Stimulated activated CD8-positive, alpha-beta memory T cell treated with anti-CD3 and anti-CD28 coated beads, Interleukin-15, amount 100 ng/mL, for 1 hour (primary cell): ENCODE data around the gene NTMT1.

Experiments
- DNase-seq: peaks from one replicate; pipeline ENCODE4 v3.0.0-alpha.2; 2020; ENCODE audit warnings: low read depth

Gene NTMT1

DNA sequence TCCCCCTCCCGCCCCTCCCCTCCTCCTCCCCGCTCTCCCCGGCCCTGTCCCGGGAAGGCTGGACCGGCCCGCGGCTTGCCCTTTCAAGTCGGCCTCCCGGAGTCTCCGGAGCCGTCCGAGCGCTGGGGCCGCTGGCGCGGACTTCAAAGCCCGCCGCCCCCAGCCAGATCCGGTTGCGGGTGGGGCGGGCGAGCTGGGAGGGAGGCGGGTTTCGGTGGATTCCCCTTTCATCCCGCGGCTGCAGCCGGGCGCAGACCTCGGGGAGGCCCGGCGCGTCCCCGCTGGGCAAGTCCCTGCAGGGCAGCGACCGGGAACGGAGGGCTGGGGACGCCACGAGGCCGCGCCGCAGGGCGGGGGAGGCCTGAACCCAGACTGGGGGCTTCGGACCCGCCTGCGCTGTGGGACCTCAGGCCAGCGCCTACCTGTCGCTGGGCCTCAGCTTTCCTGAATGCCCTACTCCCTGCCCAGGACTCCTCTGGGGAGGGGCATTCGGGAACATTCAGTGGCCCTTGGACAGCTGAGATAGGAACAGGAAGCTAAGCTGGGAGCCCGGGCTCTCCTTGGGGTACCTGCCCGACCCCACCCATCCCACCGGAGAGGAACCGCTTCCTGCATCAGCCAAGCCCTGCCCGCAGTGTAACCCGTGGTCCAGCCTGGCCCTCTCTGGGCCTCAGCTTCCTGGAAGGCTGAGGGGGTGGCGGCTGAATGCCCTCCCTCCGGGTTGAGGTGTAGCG, 28.4 kb upstream of the NTMT1 start:
- no peak for DNase-seq

DNA sequence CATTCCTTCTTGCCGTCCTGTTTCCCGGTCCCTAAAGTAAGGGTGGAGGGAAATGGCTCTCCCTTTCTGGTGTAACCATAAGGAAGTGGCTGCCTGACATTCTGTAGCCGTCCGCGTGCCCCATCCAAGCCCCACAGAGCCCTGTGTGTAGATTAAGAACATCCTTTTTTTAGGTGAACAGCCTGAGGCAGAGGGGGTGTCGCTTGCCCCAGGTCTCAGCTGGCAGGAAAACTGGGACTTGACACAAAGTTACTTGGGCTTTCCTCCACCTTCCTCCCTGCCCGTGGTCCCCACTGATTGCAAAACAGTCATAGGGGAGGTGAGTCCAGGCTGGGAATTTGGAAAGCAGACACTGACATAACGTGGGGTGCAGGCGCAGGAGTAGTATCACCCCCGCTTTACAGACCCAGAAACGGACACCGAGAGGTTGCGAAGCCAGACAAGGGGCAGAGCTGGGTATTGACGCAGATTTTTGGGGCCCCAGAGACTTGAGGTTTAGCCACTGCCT, 27.8 kb upstream of the NTMT1 start:
- DNase-seq: no peak

DNA sequence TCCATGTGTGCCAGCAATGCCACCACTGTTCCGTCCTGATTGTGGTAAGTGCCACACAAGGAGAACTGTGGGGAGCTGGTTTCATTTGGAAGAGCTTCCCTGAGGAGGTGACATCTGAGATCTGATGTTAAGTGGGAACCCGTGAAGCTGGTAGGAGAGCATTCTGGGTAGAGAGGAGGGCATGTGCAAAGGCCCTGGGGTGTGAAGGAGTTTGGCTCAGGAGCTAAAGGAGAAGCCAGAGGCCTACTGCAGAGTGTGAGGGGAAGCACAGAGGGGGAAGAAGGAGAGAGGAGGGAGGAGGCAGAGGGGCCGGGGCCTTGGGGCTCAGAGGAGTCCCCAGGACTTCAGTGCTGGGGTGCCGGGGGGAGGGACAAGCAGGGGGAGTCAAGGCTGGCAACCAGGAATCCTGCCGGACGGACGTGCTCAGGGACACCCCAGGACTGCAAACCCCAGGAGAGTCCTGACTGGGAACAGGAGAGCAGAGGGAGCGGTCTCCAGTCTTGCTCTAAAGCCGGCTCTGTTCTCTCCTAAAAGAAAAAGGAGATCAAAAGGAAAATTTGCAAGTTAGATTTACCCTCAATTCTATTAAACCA, 24.8 kb upstream of the NTMT1 start:
- DNase-seq: no peak

DNA sequence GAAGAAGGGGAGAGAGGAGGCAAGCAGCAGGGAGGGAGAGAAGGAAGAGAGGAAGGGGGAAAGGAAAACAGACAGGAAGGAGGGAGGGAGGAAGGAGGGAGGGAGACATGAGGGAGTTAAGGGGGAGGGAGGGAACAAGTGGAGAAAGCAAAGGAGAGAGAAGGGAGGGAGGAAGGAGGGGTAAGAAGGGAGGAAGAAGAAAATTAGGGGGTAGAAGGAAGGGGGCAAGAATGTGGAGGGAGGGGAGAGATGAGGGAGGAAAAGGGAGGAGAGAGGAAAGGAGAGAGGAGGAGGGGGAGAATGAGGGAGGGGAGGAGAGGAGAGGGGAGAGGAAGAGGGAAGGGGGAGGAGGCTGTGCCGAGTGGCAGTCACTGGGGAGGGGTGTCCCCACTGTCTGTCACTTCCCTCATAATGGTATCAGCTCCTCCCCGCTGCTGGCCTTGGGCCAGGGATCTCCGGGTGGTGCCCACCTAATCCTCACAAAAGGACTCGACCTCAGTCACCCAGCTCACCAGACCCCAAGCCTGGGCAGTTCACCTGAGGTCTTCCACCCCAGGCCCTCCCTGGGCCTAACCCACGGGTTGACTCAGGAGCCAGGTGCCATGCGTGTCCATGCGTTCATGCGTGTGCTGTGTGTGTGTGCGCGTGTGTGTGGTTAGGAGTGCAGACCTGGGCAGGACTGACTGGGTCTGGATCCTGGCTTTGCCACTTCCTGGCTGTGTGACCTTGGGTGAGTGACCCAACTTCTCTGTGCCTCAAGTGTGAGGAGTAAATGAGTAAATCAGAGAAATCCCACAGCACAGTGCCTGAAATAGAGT, 23.2 kb upstream of the NTMT1 start:
- no peak for DNase-seq

DNA sequence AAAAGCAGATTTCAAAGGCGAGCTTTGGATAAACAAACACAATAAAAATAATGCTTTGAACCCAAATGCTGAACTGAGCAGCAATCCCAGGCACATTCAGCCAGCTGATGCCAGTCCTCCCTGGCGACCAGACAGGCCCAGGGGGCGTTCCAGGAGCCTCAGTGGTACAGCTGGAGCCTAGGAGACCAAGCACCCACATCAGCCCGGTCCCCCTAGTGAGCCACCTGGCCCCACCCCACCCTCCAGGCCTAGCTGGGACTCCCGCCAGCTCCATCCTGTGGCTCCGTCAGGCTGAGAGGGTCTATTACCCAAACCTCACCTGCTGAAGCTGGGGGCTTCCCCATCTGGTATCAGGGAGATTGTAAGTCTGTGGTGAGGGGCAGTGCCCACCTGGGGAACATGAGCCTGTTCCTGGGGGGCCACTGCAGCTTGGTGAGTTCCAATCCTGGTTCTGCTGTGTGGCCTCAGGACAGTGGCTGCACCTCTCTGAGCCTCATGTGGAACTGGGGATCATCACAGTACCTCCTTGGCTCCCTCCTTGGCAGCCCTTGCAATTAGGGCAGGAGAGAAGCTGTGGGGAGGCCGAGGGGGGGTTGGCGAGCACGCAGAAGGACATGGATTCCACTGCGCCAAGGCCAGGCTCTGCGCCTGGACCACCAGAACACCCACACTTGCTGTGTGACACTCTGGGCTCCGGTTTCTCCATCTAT, 21.8 kb upstream of the NTMT1 start:
- no peak for DNase-seq

DNA sequence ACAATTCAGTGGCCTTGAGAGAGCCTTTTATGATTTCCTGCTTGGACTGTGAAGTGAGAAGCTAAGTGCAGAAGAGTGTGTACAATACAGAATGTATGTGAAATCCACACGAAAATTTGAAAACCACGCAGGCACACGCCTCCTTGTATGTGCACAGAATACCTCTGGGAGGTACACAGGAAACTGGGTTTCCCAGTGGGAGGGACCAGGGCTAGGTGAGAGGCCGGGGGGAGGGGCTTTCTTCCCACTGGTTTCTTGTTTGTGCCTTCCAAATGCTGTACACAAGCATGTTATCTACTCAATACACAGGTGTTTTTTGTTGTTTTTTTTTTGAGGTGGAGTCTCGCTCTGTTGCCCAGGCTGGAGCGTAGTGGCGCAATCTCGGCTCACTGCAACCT, 21.2 kb upstream of the NTMT1 start:
- DNase-seq: no peak

DNA sequence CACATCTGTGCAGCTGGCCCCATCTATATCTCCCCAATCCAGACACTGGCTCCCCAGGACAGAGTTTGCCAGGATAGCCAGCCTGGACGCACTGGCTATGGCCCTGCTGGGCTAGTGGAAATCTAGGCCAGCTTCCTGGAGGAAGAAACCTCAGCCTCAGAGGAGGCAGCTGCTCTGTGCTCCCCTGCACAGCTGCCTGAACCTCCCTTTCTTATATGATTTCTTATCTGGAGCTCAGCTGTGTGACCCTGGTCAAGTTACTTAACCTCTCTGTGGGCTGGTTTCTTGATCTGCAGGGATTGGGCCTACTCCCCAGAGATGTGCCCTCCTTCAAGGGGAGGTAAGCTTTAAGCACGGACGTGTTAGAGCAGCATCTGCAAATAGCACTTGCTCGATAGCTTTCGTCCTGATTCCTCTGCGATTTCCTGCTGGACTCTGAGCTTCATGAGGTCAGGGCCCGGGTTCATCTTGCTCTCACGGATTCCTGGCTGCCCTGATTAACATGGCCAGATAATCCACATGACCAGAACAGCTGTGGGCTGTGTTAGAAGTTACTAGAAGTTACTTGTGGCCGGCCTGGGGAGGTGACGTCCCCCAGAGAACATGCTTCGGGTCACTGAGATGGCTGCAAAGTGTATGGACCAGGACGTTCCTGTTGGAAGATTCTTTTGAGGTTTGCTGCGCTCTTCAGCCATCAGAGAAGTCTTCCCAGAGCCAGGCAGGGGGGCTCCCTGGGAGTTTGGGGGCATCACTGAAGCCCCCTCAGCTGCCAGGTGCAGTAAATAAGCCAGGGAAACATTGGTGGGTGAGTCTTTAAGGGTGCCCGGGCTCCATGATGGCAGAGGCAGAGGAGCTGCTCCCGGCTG, 19.6 kb upstream of the NTMT1 start:
- DNase-seq: no peak

DNA sequence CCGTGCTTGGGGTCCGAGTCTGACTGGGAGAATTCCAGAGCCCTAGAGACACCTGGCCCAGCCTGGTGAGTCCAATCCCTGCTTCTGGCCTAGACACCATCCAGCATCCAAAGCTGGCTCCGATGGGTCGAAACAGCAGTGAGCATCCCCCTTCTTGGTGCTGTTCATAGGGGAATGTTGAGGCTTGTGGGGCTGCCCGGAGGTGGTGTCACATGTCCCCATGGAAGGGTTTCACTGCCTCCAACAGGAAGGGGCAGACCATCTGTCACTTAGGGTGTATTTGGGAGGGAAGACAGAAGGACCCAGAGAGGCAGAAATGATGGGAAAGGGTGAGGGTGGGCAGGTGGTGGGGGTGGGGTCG, 19.0 kb upstream of the NTMT1 start:
- no peak for DNase-seq

DNA sequence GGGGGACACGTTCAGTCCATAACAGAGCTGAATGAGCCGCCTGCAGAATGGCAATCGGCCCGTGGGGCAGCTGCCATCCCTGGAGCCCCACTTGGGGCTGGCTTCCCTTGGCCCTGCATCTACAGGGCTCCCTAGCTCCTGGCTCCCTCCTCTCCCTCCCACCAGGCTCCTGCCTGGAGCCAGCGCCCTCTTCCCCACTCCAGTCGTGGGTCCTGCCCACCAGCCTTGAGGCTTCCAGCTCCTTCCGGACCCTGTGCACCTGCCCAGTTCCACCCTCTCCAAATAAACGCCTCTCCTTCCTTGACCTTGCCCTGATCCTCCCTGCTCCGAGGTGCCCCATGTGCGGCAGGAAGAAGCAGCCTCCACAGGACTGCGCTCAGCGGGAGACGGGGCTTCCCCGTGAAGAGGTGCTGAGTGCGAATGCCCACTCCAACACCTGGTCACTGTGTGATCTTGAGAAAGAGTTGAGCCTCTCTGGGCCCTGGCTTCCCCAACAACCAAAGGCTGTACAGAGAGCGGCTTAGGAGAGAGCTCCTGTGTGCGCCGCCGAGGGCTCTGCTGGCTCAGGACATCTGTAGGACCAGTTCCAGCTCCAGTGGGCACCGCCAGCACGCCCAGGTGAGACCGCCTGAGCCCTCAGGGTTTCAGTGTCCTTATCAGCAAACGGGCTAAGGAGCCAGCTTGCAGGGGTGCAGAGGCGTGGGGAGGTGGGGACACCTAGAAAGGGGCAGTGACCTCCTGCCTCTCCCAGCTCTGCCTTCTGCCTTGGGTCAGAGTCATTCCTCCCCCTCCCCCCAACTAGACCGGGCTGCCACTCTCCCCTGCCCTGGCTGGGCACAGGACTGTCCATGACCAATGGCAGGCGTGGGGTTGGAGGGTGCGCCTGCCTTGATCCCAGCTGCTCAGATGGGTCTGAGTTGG, 17.1 kb upstream of the NTMT1 start:
- DNase-seq: no peak

DNA sequence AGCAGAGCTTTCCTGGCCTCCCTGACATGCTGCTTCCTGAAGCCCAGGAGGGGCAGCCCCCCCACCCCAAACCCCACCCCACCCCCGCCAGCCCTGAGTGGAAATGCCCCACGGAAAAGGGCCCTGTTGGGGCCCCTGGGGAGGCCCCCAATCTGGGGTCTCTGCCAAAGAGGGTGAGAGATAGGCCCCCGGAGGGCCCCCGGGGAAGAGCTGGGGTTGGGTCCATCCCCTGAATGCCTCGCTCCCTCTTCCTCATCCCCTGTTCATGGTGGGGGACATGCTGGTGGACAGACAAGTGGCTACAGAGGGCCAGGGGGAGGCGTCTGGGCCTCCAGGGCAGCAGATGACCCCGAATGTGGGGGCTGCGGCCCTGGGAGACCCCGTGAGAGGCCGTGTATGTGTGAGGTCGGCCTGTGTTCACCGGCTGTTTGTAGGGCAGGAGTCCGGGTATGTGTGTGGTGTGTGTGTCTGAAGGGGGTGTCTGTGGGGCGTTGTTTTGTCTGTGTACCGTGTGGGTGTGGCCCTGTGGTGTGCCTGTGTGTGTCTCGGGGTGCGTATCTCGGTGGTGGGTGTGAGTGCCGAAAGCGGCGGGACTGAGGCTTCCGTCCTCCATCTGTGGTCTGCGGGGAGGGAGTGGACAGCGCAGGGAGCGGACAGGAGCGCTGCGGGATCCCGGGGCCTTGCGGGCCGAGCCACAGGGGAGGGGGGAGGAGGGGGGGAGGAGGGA, 16.3 kb upstream of the NTMT1 start:
- DNase-seq: no peak

DNA sequence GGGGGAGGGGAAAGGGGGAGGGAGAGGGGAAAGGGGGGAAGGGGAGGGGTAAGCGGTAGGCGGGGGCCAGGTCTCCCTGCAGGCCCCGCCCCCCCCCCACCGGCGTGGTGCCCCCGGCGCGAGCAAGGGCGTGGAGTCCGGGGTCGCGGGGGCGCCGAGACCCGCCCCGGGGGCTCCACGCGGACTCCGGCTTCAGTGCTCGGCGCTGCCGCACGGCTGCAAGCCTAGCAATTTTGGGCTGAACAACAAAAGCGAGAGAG, 15.8 kb upstream of the NTMT1 start:
- DNase-seq: no peak

DNA sequence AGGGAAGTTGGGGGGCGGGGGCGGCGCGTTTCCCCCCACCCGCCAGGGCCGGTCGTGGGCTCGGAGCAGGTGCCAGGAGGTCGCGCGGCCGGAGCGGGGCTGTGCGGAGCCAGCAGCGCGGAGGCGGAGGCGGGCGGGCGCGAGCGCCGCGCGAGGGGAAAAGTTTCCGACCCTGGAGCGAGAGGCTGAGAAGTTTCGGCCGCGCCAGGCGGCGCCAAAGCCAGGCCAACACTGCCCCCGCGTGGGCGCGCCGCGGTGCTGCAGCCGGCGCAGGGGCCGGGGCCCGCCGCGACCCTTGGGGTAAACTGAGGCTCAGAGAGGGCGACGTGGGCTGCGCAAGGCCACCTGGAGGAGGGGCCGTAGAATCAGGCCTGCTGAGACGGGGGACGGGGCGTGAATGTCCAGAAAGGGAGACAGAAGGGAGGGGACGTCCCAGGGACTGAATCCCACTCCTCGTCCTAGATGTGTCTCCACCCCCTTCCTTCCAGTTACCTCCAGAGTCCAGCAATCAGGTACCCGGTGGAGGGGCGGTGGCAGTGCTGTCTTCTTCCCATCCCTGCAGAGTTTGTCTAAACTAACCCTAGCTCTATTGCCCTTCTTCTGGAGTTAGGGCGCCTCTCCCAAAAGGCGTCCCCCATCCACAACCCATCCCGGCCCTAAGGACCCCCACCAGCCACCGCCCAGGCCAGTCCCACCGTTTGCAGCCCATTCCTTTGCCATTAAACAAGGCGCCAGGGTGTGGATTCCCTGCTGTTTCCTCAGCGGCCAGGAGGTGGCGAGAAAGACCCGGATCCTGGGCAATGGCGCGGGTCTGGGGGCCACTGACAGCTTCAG, 15.3 kb upstream of the NTMT1 start:
- peak; percentile 59 for DNase-seq

DNA sequence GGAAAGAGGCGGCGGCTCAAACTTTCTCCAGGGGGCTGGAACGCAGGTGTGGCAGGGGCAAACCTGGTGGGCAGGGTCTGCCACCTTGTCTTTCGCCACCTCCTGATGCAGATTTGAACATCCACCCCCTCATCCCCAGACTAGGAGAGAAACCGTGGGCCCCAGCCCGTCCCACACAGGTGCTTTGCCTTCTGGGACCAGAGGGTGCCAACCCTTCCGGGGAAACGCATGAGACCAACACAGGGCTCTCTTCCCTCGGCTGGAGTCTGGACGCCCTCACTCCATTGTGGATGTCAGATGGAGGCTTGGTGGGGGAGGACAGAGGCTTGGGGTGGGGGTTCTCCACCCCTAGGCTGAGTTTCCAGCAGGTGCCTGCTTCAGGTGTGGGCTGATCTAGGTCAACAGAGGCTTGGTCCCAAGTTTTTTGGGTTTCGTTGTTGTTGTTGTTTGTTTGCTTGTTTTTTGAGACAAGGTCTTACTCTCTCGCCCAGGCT, 14.6 kb upstream of the NTMT1 start:
- no peak for DNase-seq

DNA sequence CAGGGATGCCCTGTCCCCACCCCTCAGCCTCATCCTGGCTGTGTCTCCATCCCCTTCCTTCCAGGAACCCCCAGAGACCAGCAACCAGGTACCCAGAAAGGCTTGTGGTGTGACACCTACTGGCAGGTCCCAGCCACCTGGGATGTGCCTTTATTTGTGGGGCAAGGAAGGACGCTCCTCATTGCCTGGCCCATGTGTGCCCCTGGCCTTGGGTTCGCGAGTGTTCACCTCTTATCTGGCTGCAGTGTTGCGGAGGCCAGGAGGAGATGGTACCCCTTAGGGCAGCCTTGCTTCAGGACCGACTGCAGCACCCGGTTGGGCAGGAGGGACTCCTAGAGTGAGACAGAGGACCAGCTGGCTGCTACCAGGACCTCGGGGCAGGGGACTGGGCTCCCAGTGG, 13.8 kb upstream of the NTMT1 start:
- DNase-seq: no peak

DNA sequence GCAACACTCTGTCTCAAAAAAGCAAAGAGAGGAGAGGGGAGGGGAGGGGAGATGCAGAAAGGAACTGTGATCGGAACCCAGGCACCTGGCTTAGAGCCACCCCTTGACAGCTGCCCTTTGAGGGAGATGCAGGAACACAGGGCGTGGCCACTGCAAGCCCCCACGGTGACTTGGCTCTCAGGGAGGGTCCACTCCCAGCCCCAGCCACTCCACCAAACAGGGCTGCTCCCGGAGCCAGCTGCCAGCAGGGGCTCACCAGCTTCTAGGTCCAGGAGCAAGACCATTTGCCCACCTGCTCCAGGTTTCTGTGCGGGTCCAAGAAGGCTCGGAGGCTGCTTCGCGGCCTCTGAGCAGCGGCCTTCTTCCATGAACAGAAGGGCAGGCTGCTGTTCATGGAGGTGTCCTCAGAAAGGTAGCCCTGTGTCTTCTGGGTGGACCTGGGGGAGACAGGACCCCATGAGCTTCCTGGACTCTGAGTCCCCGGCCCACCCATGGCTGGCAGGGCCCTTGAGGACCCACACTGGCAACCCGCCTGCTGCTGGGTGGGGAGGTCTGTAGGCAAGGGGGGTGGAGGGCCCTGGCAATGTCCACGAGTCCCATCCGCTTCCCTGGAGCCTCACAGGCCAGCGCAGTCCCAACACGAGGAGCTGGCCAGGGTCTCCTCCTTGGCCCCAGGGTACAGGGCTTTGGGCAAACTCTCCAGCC, 13.0 kb upstream of the NTMT1 start:
- no peak for DNase-seq

DNA sequence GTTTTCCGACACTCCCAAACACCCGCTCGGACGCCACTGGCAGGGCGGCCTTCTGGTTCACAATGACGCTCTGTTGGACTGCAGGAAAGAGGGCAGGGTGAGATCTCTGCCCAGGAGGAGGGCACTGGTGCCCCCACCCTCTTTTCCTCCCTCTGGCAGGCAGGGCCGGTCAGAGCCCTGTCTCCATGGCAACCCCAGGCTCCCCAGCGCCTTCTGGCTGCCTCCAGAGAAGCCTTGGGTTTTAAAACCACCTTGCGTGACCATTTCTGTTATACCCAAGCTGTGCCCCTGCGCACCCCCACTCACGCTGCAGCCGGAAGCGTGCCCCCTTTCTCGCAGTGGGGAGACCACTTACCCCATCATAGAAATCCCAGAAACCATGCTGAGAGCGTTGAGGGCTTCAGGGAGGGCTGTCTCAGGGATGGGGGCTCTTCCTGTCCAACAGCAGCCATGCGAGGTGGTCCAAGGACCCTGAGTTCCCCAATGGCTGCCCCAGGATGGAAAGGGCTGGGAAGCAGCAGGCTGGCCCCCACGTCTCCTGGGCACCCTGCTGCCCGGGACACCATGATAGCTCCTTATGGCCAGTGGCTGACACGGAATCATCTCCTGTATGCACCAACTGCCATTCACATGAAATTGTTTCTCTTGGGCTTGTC, 12.3 kb upstream of the NTMT1 start:
- no peak for DNase-seq

DNA sequence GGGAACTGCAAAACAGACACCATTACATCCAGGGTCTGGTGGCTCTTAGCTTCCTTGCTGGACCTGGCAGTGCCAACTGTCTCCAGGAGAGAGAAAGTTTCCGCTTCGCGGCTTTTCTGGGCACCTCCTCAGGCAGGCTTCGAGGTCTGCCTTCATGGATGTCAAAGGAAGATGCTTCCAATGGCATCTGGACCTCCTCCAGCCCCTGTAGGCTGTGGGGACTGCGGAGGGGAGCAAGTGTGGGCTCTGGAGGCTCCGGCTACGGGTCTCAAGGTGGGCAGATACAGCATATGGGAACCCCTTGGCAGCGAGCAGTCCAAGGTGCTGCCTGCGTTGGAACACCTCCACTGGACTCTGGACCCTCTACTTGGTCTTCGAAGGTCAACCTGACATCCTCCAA, 11.0 kb upstream of the NTMT1 start:
- DNase-seq: no peak
